Mesenchymal stem cell (in vitro differentiated cells and primary cell): ENCODE measurements around the gene JCHAIN.
"Not testable (repeated sequence)": the region's sequence is repeated elsewhere in the genome, so short reads cannot be mapped to it uniquely, and the experiment has no call there.

Experiments used
- DNase-seq: peaks from one replicate; pipeline ENCODE4 v3.0.0-alpha.2; 2013
- H2AFZ ChIP-seq: one replicate; pipeline ENCODE4 v1.6.1; 2013; ENCODE audit warnings: low read depth, mild to moderate bottlenecking, control low read depth, inconsistent platforms, low read length, moderate library complexity
- H2AK5ac ChIP-seq: 2 replicates; pipeline ENCODE4 v1.6.1; 2013; ENCODE audit warnings: low read length, moderate library complexity, mild to moderate bottlenecking, inconsistent platforms; ENCODE audit not compliant: severe bottlenecking
- H2BK120ac ChIP-seq: one replicate; pipeline ENCODE4 v1.6.1; 2013; ENCODE audit warnings: low read depth, mild to moderate bottlenecking, inconsistent platforms, low read length, moderate library complexity
- H2BK12ac ChIP-seq, 2 experiments: one replicate each; pipeline ENCODE4 v1.6.1; 2013; ENCODE audit warnings: inconsistent platforms in 2 of 2, low read length in 2 of 2, mild to moderate bottlenecking in 2 of 2, moderate library complexity in 2 of 2, control low read depth in 1 of 2
- H2BK15ac ChIP-seq: one replicate; pipeline ENCODE4 v1.6.1; 2013; ENCODE audit warnings: mild to moderate bottlenecking, low read depth, inconsistent platforms; ENCODE audit not compliant: poor library complexity, severe bottlenecking
- H2BK5ac ChIP-seq: 2 replicates; pipeline ENCODE4 v1.6.1; 2013; ENCODE audit warnings: low read depth, mild to moderate bottlenecking, low read length, control low read depth, inconsistent platforms; ENCODE audit not compliant: poor library complexity, severe bottlenecking
- H3K14ac ChIP-seq, 2 experiments: one replicate each; pipeline ENCODE4 v1.6.1; 2013; ENCODE audit warnings: inconsistent platforms in 2 of 2, low read length in 2 of 2, control low read depth in 1 of 2, mild to moderate bottlenecking in 1 of 2, moderate library complexity in 1 of 2
- H3K18ac ChIP-seq, 2 experiments: one replicate each; pipeline ENCODE4 v1.6.1; 2013; ENCODE audit warnings: inconsistent platforms in 2 of 2, low read length in 2 of 2, control low read depth in 1 of 2, low read depth in 1 of 2, mild to moderate bottlenecking in 1 of 2
- H3K23ac ChIP-seq, 2 experiments: one replicate each; pipeline ENCODE4 v1.6.1; 2013; ENCODE audit warnings: inconsistent platforms in 2 of 2, low read length in 2 of 2, mild to moderate bottlenecking in 2 of 2, moderate library complexity in 2 of 2, control low read depth in 1 of 2
- H3K27ac ChIP-seq: 2 replicates; pipeline ENCODE4 v1.5.1; 2013; ENCODE audit warnings: mild to moderate bottlenecking, moderate library complexity, low read length, control low read depth, inconsistent platforms; ENCODE audit not compliant: poor library complexity, severe bottlenecking
- H3K27me3 ChIP-seq, 2 experiments: 2 replicates each; pipeline versions ENCODE4 v1.6.1 to v1.7.0; 2013; ENCODE audit warnings: low read length in 2 of 2, mild to moderate bottlenecking in 2 of 2, moderate library complexity in 2 of 2, control low read depth in 1 of 2, inconsistent platforms in 1 of 2; ENCODE audit not compliant: control insufficient read depth in 1 of 2, insufficient read depth in 1 of 2
- H3K36me3 ChIP-seq, 2 experiments: 2 replicates each; pipeline versions ENCODE4 v1.6.1 to v1.7.0; 2013; ENCODE audit warnings: low read length in 2 of 2, control low read depth in 1 of 2, inconsistent platforms in 1 of 2, low read depth in 1 of 2, mild to moderate bottlenecking in 1 of 2; ENCODE audit not compliant: insufficient read depth in 2 of 2, control insufficient read depth in 1 of 2
- H3K4ac ChIP-seq, 2 experiments: one replicate each; pipeline ENCODE4 v1.6.1; 2013; ENCODE audit warnings: inconsistent platforms in 2 of 2, low read length in 2 of 2, mild to moderate bottlenecking in 2 of 2, moderate library complexity in 2 of 2, control low read depth in 1 of 2, low read depth in 1 of 2
- H3K4me1 ChIP-seq: 2 replicates; pipeline ENCODE4 v1.6.1; 2013; ENCODE audit warnings: low read depth, low read length, control low read depth; ENCODE audit not compliant: control insufficient read depth, insufficient read depth
- H3K4me2 ChIP-seq: 2 replicates; pipeline ENCODE4 v1.6.1; 2013; ENCODE audit warnings: low read length, mild to moderate bottlenecking, inconsistent platforms; ENCODE audit not compliant: poor library complexity, severe bottlenecking
- H3K4me3 ChIP-seq, 2 experiments: 2 replicates each; pipeline versions ENCODE4 v1.5.1 to v1.7.0; 2013; ENCODE audit warnings: low read length in 2 of 2, mild to moderate bottlenecking in 2 of 2, control low read depth in 1 of 2, low read depth in 1 of 2; ENCODE audit not compliant: insufficient read depth in 1 of 2
- H3K79me1 ChIP-seq: replicated peaks from 2 replicates; pipeline ENCODE4 v1.6.1; 2013; ENCODE audit warnings: mild to moderate bottlenecking, control low read depth, low read length, inconsistent platforms; ENCODE audit not compliant: poor library complexity, severe bottlenecking
- H3K9ac ChIP-seq: 2 replicates; pipeline ENCODE4 v1.7.0; 2013; ENCODE audit warnings: mild to moderate bottlenecking, low read length, moderate library complexity
- H3K9me3 ChIP-seq: 2 replicates; pipeline ENCODE4 v1.7.0; 2013; ENCODE audit warnings: mild to moderate bottlenecking, low read length; ENCODE audit not compliant: control insufficient read depth
- H4K8ac ChIP-seq: one replicate; pipeline ENCODE4 v1.6.1; 2013; ENCODE audit warnings: inconsistent platforms, mild to moderate bottlenecking, low read length, moderate library complexity
- H4K91ac ChIP-seq: one replicate; pipeline ENCODE4 v1.6.1; 2013; ENCODE audit warnings: mild to moderate bottlenecking, low read length, inconsistent platforms
- WGBS: methylation state at CpG from one replicate; pipeline ENCODE4 v1.1.7; 2013; ENCODE audit warnings: mixed read lengths; 5-methylcytosine and 5-hydroxymethylcytosine counted together

JCHAIN gene

GRCh38 chr4:70688795-70689231 is 22.5 kb upstream of the JCHAIN start:
- H2BK120ac ChIP-seq, result peak overlapping the region; percentile 76
- peak overlapping the region; percentile 44 for H2BK15ac ChIP-seq
- no peaks in the 10 kb centered on the region for H3K27me3 ChIP-seq
- H3K79me1 ChIP-seq, result peaks cover 2% of the 10 kb centered on the region
- no peaks in the 10 kb centered on the region for H3K9me3 ChIP-seq
- peaks cover 0 to 27% of the 10 kb centered on the region in 2 experiments for H3K36me3 ChIP-seq
- peak overlapping the region; percentile 49 for H2AFZ ChIP-seq
- H3K4me3 ChIP-seq, result peak overlapping the region; percentile 87 to 93
- H3K4me2 ChIP-seq, result peak overlapping the region; percentile 84
- no peak overlapping the region for H2BK5ac ChIP-seq
- peak overlapping the region; percentile 99 for H4K8ac ChIP-seq
- no peak overlapping the region for H3K23ac ChIP-seq
- WGBS, result 1% methylated on average over 19 of the region's 19 CpGs
- H3K4me1 ChIP-seq, result peaks cover 3% of the 10 kb centered on the region
- peak overlapping the region in 1 of 2 experiments; percentile 39 for H3K14ac ChIP-seq
- peak overlapping the region; percentile 81 to 82 for H3K18ac ChIP-seq
- H3K9ac ChIP-seq, result peak overlapping the region; percentile 93
- peak overlapping the region; percentile 94 for H3K27ac ChIP-seq
- H2AK5ac ChIP-seq, result no peak overlapping the region
- H3K4ac ChIP-seq, result peak overlapping the region; percentile 29 to 89
- H4K91ac ChIP-seq, result peak overlapping the region; percentile 77
- no peak overlapping the region for H2BK12ac ChIP-seq
- DNase-seq, result no peak

- H3K14ac ChIP-seq, result peak within 1 kb of the TSS in 1 of 2 experiments; percentile 39
- no peaks in the 10 kb centered on the region for H3K9me3 ChIP-seq
- H3K27me3 ChIP-seq, result no peaks in the 10 kb centered on the region
- peak within 1 kb of the TSS; percentile 93 for H3K9ac ChIP-seq
- no peak within 1 kb of the TSS for H2AK5ac ChIP-seq
- DNase-seq, result peak; percentile 99
- peak within 1 kb of the TSS; percentile 49 for H2AFZ ChIP-seq
- H2BK5ac ChIP-seq, result no peak within 1 kb of the TSS
- peak within 1 kb of the TSS; percentile 87 to 93 for H3K4me3 ChIP-seq
- WGBS, result under 1% methylated on average over 70 of the region's 70 CpGs
- H3K23ac ChIP-seq, result no peak within 1 kb of the TSS
- H3K4me1 ChIP-seq, result peaks cover 3% of the 10 kb centered on the region
- peaks cover 0 to 24% of the 10 kb centered on the region in 2 experiments for H3K36me3 ChIP-seq
- peak within 1 kb of the TSS; percentile 29 to 89 for H3K4ac ChIP-seq
- no peaks in the 10 kb centered on the region for H3K79me1 ChIP-seq
- H3K18ac ChIP-seq, result peak within 1 kb of the TSS; percentile 81 to 82
- peak within 1 kb of the TSS; percentile 76 for H2BK120ac ChIP-seq
- peak within 1 kb of the TSS; percentile 84 for H3K4me2 ChIP-seq
- H2BK12ac ChIP-seq, result no peak within 1 kb of the TSS
- H4K91ac ChIP-seq, result peak within 1 kb of the TSS; percentile 77
- peak within 1 kb of the TSS; percentile 94 for H3K27ac ChIP-seq
- H2BK15ac ChIP-seq, result peak within 1 kb of the TSS; percentile 44
- peak within 1 kb of the TSS; percentile 99 for H4K8ac ChIP-seq
Measured at GRCh38 chr4:70687821-70688794, 21.8 kb upstream of the JCHAIN start, which contains the start of gene UTP3. TSS of gene UTP3 (plus strand) at chr4:70688532. CDS start at chr4:70688678, 146 bp downstream.

- H3K9ac ChIP-seq, result peak overlapping the region; percentile 93
- peak overlapping the region; percentile 64 for H2BK120ac ChIP-seq
- H4K91ac ChIP-seq, result no peak overlapping the region
- H3K23ac ChIP-seq, result no peak overlapping the region
- WGBS, result 78% methylated on average over 13 of the region's 13 CpGs
- H3K4me1 ChIP-seq, result peaks cover 3% of the 10 kb centered on the region
- no peaks in the 10 kb centered on the region for H3K9me3 ChIP-seq
- H2AFZ ChIP-seq, result peak overlapping the region; percentile 48
- no peak overlapping the region for H2AK5ac ChIP-seq
- peak overlapping the region; percentile 94 for H4K8ac ChIP-seq
- peaks cover 0 to 16% of the 10 kb centered on the region in 2 experiments for H3K36me3 ChIP-seq
- no peaks in the 10 kb centered on the region for H3K79me1 ChIP-seq
- H3K14ac ChIP-seq, result no peak overlapping the region
- no peak overlapping the region for H2BK15ac ChIP-seq
- peak overlapping the region in 1 of 2 experiments; percentile 27 for H3K4ac ChIP-seq
- no peak overlapping the region for H2BK5ac ChIP-seq
- H2BK12ac ChIP-seq, result no peak overlapping the region
- no peak for DNase-seq
- no peaks in the 10 kb centered on the region for H3K27me3 ChIP-seq
- H3K27ac ChIP-seq, result peak overlapping the region; percentile 94
- H3K4me3 ChIP-seq, result peak overlapping the region; percentile 36 to 87
- peak overlapping the region; percentile 60 for H3K4me2 ChIP-seq
- peak overlapping the region in 1 of 2 experiments; percentile 65 for H3K18ac ChIP-seq
Measured at GRCh38 chr4:70687392-70687791, 21.1 kb upstream of the JCHAIN start.

GRCh38 chr4:70682142-70682541 is 15.8 kb upstream of the JCHAIN start:
- not testable (repeated sequence) for H3K4me2 ChIP-seq, DNase-seq, H3K4ac ChIP-seq, H3K18ac ChIP-seq, H3K9me3 ChIP-seq, H2AK5ac ChIP-seq, H3K23ac ChIP-seq, H3K9ac ChIP-seq, H3K27ac ChIP-seq, H3K14ac ChIP-seq, H3K4me3 ChIP-seq, H2BK120ac ChIP-seq, H4K8ac ChIP-seq, H3K27me3 ChIP-seq, H2AFZ ChIP-seq, H2BK12ac ChIP-seq, H3K4me1 ChIP-seq, H4K91ac ChIP-seq, H3K36me3 ChIP-seq, H2BK15ac ChIP-seq, H3K79me1 ChIP-seq, H2BK5ac ChIP-seq
- 74% methylated on average over 3 of the region's 3 CpGs for WGBS
